Stimulated activated CD8-positive, alpha-beta memory T cell treated with anti-CD3 and anti-CD28 coated beads, Interleukin-12 subunit alpha, Interleukin-12 subunit beta, amount 100 ng/mL, for 24 hours (primary cell): ENCODE data around the gene C10orf88.

Experiments used
- DNase-seq: peaks from one replicate; pipeline ENCODE4 v3.0.0-alpha.2; 2020; ENCODE audit errors: extremely low read depth

Gene C10orf88, protein sequence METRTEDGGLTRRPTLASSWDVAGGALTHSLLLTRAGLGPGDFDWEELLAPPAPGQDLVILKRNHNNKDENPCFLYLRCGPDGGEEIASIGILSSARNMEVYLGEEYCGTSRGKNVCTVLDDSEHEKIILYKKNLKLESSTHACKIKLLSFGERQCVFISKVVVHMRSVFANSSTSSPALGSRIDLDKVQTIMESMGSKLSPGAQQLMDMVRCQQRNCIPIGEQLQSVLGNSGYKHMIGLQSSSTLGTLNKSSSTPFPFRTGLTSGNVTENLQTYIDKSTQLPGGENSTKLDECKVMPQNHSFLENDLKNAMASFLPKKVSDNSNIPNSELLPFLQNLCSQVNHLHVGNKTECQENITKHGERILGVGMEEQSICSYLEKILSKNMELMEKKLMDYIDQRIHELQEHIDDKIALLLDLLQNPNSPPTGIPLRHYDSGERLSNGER

DNA sequence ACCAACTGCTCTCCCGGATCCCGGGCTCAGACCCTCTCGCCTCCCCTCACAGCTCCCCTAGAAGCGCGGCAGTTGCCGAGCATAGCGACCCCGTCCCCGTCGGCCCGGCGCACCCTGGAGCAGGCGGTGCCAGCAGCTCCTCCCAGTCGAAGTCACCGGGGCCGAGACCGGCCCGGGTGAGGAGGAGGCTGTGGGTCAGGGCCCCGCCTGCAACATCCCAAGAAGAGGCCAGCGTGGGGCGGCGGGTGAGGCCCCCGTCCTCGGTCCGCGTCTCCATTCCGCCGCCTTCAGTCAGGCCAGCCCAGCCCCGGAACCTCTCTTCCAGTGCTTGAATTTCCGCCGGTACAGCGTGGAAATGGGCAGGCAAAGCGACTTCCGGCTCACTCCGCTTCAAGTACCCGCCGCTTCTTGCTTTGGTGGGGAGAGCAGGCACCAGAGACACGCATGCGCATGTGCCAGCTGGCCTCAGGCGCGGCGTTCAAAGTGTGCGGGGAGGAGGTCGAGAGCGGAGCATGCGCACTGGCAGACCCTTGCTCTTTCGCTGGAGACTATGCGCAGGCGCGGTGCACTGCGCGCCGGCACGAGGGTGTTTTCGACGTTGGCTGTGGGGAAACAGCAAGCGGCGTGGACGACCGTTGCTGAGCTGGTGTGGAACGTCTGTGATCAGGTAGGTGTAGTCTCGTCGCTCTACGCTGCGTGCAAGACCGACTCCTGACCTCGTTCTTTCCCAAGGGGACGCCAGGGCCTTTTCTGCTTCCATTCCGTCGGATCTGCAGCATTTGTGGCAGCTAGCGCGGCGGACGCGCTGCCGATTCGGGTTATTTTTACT is at the start of gene C10orf88:
C10orf88 (minus strand) TSS at position 326 of the 829 bp plus-strand sequence; CDS start at position 277, 49 bp downstream.
- peak; percentile 94 for DNase-seq

DNA sequence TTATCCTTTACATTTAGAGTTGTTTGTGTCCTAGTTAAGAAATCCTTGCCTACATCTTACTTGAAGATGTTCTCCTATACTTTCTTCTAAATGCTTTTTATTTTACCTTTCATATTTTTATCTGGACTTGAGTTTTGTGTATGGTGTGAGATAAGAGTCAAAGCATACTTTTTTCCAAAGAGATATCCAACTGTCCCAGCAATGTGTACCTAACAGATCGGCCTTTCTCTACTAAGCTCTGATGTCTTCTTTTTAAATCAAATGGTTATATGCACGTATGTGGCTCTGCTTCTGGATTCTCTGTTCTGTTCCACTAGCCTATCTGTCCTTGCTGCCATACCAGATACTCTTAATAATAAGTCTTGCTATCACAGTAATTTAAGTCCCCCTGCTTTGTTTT is 47.3 kb upstream of the C10orf88 start:
- DNase-seq: no peak

DNA sequence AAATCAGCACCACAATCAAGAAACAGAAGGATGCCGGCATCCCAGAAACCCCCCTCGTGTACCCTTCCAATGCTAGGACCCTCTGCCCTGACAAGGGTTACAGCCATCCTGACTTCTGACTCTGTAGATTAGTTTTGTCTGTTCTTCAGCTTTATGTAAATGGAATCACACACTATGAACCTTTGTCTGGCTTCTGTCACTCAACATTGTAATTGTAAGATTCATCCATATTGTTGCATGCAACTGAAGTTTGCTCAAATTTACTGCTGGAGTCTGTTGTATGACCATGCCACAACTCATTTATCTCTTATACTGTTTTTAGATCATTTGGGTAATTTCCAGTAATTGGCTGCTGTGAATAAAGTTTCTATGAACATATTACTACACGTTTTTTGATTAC is 46.1 kb upstream of the C10orf88 start:
- DNase-seq: no peak

DNA sequence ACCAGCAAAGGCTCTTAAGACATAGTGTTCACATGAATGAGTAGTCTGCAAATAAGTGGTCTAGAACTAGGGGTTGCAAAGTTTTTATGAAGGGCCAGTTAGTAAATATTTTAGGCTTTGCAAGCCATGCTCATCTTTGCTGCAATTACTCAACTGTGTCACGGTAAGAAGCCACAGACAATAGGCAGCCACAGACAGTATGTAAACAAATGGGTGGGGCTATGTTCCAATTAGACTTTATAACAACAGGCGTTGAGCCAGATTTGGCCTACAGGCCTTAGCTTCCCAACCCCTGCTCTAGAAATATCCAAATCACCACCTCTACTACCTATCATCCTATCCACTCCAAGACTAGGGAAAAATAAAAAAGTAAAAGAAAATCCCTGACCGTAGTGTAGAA is 45.3 kb upstream of the C10orf88 start:
- DNase-seq: no peak

DNA sequence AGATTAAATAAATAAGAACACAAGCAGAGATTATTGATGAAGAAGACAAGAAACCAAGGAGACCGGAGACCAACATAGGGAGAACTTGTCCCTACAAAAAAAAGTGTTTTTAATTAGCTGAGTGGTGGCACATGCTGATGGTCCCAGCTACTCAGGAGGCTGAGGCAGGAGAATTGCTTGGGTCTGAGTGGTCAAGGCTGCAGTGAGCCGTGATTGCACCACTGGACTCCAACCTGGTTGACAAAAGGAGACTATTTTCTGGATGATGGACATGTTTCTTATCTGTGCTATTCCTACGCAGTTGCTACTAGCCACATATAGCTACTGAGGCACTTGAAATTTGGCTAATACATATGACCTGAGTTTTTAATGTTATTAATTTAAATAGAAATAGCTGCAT is 44.9 kb upstream of the C10orf88 start:
- DNase-seq: no peak

DNA sequence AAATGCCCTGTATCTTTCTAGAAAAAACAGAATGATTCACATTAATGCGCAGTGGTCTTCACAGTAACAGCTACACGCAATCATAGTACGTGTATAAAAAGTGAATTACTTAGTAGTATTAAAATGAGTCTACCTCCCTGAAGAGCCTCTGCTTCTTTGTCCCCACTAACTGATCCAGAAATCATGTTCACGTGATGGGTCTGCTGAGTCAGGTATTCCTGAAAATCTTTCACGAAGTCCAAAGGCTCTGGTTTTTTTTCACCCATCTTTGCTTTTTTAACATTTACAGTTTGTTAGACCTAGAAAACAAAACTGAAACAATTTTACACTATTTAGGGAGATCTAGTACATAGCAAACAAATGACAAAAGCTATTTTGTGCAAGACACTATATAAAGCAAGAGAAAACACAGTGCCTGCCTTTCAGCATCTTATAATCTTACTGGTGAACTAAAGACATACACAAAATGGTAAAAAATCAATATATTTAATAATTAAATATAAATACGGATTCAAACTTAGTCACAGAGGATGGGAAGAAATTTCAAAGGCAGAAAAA is 44.4 kb upstream of the C10orf88 start:
- no peak for DNase-seq

DNA sequence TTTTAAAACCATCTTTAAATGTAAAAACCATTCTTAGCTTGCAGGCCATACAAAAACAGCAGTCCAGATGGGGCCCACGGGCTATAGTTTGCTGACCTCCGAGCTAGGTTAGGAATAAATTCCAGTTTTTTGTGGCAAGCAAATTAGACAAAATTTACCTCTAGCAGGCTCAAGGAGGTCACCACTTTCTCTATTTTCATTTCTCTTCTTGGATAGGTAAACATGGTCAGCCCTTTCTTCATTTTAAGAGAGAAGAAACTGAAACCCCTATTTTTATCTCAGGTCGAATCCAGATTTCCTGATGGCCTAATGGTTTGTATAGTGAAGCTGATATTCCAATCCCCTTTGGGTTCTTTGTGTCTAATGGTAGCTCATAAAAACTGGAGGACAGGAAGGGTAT is 43.8 kb upstream of the C10orf88 start:
- no peak for DNase-seq

DNA sequence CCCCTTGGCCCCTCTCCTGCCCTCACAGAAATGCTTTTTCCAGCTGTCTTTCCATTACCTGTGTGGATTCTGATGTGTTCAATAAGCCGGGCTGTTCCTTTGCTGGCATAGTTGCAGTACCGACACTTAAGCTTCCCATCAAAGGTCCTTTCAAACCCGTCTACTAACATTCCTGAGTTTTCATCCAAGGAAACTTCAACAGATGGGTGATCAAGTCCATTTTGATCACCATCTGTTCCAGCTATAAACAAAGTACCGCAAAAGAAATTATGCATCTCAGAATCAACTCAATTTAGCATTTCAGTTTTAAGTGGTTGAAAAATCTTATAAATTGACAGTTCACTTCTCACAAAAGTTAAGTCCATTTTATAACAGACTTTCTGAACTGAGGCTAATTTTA is 41.9 kb upstream of the C10orf88 start:
- DNase-seq: no peak

DNA sequence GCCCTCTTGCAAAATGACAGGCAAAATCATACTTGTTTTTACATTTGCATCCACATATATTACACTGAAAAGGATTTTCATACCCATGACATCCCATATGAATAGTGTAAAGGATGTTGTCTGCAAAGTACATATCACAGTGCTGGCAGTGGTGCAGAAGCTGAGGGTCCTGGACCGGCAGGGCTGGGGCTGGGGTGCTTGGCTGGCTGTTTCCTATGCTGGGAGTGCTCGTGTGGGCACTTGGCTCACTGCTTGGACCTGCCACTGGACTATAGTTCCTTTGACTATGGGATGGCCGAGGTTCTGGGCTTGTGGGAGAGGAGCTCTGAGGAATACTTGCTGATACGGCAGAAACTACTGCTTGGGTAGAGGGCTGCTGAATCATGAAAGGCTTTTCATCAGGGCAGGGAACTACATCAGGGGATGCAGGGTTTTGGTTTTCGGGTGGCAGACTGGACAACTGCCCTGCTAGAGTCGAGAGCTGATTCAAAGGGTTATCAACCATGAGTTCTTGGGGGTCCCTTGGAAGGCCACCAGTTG is 39.8 kb upstream of the C10orf88 start:
- no peak for DNase-seq

DNA sequence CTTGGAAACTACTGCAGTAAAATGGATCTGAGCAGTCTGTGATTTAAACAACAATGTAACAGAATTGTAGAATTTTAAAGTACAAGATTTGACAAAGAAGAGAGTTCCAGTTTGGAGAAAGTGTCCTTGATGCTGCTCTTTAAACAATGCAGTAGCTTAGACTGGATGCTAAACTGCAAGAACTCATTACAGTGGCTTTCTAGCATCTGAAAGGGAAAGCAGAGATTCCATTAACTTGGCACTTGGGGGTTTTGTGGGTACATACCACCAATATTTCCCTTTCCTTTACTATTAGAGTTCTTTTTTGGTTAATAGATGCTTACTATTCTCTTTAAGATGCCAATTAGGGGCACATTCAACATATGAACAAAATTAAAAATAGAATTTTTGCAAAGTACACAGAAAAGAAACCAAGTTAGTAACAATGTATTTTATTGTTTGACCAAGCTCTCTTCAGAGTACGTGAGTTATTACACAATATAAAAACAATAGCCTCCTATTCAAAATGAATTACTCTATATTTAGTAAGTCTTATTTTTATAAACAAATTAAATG is 38.1 kb upstream of the C10orf88 start:
- DNase-seq: no peak

DNA sequence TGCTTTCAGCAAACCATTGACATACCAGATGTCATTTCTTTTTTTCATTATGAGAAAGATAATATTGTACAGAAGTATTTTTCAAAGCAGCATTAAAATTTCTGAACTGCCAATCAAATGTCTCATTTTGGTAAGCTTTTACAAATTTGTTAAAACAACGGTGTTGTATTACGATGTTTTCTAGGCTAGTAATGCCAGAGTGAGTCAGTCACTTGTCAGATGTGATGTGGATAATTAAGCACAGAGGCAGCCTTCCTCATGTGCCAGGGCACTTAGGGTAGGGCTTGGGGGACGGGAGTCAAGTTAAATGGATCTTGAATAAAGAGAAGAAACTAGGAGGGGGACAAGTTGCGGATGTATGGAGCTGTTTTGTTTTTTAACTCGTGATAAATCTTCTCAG is 36.3 kb upstream of the C10orf88 start:
- DNase-seq: no peak

DNA sequence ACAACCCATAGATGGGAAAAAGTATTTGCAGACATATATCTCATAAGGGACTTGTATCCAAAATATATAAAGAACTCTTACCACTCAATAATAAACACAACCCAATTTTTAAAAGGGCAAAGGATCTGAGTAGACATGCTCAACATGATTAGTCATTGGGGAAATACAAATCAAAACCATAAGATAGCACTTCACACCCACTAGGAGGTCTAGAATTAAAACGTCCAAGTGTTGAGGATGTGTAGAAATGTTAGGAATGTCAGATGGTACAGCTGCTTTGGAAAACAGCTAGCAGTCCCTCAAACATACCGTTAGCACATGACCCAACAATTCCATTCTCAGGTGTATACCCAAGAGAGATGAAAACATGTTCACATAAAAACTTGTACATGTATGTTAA is 34.5 kb upstream of the C10orf88 start:
- DNase-seq: no peak

DNA sequence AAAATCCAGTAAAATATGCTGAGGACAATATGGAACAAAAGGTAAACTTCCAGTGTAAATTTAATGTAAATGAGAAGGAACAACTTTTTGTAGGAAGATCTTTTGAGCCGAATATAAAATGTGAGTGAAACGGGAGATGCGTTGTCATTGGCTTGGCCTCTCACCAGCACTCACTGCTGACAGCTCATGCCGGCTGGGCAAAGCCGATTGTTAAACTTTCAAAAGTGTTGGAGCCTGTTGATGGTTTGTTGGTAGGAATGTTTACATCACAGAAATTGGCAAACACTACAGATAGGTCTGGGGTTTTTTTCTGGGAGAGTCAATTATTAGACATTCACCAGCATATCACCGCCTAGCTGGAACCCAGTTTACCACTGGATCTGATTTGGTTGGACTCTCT is 32.3 kb upstream of the C10orf88 start:
- DNase-seq: no peak

DNA sequence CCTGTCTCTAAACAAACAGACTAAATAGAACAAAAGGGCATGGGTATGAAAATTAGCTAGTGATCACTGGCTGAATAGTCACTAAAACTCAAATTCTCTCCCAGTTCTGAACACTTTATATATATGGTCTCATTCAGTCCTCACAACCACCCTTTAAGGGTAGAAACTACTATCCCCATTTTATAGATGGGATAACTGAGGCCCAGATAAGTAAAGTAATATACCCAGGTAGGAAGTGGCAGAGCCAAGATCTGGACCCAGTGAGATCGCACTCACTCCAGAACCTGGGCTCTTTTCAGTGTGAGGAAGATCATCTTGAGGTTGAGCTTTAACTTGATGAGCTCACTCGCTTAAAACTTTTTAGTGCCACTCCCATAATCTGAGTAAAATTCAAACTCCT is 30.7 kb upstream of the C10orf88 start:
- DNase-seq: no peak

DNA sequence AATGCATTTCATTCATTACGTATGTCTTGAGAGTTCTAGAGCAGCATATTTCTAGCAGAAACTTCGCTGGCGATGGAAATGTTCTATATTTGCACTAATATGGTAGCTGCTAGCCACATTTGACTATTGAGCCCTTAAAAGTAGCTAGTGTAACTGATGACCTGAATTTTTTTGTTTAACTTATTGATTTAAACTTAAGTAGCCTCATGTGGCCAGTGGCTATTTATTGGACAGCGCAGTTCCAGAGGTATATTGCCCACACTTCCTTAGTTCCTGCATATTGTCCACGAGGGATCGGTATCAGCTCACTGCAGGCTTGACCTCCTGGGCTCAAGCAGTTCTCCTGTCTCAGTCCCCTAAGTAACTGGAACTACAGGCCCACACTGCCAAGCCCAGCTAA is 29.9 kb upstream of the C10orf88 start:
- DNase-seq: no peak

DNA sequence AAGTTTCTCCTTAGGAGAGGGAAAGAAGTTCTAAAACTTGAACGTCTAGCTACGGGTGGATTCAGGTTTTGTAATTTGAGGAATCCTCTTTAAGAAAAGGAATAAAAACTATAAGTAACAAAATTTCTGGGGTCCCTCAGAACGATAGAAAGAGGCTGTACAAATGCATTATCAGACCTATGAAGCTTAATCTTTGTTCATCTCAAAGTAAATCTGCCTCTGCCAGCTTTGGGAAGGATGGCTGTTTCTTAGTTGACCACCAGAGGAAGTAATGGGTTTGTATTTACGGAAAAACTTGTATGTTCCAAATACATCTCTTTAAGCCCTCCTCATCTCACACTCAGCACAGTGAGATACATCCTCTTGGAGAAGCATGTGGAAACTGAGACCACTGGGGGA is 27.0 kb upstream of the C10orf88 start:
- no peak for DNase-seq

DNA sequence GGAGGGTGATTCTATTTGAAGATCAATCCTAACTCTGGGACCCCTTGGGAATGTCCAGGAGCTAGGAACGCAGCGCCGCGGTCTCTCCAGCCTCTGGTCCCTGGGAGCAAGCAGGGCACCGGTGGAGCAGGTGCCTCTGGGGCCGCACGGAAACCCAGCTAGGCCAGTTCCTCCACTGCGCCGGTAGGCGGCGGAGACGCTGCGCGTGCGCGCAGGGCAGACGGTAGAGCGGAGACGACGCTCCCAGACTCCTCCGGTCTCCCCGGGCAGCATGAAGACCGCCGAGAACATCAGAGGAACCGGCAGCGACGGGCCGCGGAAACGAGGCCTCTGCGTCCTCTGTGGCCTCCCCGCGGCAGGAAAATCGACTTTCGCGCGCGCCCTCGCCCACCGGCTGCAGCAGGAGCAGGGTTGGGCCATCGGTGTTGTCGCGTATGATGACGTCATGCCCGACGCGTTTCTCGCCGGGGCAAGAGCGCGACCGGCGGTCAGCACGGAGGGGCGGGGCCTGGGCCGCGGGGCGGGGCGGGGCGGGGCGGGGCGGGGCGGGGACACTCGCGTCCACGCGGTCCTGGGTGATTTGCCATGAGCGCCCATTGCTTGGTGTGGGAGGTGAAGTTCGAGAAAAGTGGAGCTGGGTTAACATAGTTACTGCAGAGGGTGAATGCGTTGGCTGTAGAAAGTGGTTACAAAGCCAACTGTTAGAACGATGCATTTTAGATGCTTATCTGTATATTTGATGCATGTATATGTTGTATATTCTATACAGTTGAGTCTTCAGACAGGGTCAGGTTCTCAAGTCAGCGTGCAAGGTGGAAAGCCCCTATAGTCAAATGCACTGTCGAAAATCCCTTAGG is 26.4 kb upstream of the C10orf88 start, which contains the start of gene PSTK:
PSTK (plus strand) TSS at position 193 of the 857 bp plus-strand sequence; CDS start at position 272, 79 bp downstream.
- peak; percentile 76 for DNase-seq

DNA sequence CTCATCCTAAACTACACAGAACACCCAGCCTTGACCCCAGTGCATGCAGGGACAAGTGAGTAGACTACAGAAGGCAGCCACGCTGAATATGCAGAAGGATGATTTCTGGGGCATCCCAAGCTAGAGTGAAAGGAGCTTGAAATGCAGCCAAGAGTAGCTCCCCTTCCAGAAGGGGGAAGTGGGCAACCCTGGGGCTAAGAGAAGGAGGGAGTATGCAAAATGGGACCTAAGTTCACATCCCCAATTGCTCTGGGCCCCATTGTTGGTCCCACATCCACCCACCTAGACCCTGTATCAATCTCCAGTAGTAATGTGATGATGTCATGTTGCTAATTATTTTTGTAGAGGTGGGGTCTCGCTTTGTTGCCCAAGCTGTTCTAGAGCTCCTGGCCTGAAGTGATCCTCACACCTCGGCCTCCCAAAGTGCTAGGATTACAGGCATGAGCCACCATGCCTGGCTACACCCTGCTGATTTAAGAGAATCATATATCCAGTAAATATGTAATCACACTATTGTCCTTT is 20.6 kb upstream of the C10orf88 start:
- DNase-seq: no peak

DNA sequence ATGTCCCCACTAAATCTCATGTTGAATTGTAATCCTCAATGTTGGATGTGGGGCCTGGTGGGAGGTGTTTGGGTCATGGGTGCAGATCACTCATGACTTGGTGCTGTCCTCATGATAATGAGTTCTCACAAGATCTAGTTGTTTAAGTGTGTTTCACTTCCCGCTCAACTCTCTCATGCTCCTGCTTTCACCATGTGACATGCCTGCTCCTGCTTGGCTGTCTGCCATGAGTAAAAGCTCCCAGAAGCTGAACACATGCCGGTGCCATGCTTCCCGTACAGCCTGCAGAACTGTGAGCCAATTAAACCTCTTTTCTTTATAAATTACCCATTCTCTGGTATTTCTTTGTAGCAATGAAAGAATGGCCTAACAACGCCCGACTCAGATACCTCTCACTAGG is 20.0 kb upstream of the C10orf88 start:
- no peak for DNase-seq

DNA sequence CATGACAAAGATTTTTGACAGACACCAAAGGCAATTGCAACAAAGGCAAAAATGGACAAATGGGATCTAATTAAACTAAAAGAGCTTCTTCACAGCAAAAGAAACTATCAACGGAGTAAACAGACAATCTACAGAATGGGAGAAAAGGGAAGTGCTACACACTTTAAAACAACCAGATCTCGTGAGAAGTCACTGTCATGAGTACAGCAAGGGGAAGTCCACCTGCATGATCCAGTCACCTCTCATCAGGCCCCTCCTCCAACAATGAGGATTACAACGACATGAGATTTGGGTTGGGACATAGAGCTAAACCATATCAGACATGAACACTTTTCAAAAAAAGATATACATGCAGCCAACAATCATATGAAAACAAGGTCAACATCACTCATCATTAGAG is 14.7 kb upstream of the C10orf88 start:
- DNase-seq: no peak

DNA sequence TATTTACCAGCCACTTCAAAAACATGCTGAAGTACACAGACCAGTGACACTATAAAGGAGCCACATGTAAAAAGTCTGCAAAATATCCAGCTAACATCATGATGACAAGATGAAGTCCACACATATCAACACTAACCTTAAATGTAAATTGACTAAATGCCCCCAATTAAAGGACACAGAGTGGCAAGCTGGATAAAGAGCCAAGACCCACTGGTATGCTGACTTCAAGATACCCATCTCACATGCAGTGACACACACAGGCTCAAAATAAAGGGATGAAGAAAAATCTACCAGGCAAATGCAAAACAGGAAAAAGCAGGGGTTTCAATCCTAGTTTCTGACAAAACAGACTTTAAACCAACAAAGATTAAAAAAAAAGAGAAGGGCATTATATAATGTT is 12.9 kb upstream of the C10orf88 start:
- DNase-seq: no peak
